HPDE6-E6E7 (cell line): Measurements from ENCODE around the gene SCRN2.

ENCODE experiments used
- DNase-seq: peaks from one replicate; pipeline ENCODE4 v3.0.0; 2011; ENCODE audit warnings: missing footprints; ENCODE audit errors: extremely low spot score

Gene SCRN2

GRCh38 chr17:47846716-47847340 is 5.8 kb upstream of the SCRN2 start:
- DNase-seq, result no peak

GRCh38 chr17:47845716-47846075 is 4.6 kb upstream of the SCRN2 start:
- no peak for DNase-seq

DNA sequence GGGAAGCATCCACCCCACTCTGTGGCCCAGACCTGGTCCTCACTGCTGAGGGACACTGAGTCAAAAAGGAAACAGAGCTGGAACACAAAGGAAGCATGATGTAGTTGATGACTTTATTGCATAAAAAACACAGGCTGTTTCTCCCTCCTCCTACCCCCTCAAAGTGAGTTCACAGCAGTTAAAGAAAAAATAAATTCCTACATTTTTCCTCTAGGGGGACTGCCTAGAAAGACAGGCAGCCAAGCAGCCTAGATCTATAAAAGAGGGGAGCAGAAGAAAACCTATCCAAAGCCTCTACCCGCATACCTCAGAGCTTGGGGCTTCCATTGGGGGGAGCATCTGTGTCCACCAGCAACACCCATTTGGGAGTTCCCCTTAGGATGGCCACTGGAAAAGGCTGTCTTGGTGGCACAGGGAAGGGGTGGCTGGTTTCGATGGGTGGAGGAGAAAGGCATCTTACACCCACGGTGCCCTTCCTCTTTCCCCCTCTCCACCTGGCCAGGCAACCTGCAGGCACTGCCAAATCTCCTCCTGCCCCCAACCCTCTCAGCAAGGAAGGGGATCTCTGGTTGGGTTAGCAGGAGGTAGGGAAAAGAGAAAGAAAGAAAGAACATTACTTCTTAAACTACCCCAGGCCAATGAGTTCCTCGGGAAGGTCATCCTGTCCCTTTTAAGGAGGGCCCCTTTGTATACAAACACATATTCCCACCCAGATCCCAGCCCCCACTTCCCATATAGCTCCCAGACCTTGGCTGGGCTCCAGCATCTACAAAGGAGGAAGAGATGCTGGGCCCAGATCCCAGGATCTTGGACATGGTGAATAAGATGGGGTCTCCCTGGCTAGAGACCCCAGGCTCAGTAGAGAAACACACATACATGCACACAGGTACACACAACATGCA is 4.0 kb upstream of the SCRN2 start:
- DNase-seq, result peak; percentile 28

DNA sequence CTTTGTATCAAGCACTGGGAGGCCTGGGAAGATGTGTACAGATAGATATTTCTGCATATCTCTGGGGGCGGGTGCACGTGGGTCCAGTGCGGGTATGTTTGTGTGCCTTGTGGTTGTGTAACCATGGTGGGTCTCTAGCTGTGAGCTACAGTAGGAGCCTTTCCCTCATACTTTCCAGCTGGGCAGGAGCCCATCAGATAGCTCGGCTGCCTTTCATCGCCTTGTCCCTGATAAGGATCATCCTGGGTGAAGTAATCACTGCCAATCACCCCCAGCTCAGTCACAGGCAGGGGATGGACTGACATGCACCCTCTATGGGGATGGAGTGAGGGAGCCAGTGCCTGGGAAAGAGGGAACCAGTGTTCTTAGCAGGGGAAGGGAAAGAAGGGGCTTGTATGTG is 3.2 kb upstream of the SCRN2 start:
- DNase-seq, result no peak

GRCh38 chr17:47843391-47843730 is 2.3 kb upstream of the SCRN2 start:
- no peak for DNase-seq

DNA sequence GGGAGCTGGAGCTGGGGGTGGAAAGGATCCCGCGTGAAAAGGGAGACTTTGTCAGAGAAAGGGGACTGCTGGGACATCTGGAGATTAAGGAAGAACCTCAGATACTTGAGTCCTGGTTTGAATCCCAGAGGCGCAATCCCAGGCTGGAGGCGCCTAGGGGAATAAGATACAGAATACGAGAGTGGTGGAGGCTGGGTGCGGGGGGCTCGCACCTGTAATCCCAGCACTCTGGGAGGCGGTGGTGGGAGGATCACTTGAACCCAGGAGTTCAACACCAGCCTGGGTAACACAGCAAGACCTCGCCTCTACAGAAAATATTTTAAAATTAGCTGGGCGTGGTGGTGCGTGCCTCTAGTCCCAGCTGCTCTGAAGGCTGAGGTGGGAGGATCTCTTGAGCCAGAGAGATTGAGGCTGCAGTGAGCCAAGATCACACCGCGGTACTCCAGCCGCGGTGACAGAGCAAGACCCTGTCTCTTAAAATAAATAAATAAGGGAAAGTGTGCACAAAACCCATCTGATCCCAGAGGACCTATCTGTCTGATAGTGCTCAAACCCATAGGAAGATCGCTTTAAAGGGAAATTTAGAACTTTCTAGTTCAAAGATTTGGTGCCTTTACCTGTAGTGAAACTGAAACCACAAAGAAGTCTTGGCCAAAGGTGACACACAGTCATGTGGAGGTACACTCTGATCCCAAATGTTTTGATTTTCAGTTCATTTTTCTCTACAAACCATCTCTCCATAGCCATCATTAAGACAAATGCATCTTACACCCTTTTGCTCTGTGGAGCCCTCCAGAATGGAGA is 617 bp upstream of the SCRN2 start:
- DNase-seq, result no peak

GRCh38 chr17:47840001-47840741 is 902 bp downstream of the SCRN2 start:
- no peak for DNase-seq

DNA sequence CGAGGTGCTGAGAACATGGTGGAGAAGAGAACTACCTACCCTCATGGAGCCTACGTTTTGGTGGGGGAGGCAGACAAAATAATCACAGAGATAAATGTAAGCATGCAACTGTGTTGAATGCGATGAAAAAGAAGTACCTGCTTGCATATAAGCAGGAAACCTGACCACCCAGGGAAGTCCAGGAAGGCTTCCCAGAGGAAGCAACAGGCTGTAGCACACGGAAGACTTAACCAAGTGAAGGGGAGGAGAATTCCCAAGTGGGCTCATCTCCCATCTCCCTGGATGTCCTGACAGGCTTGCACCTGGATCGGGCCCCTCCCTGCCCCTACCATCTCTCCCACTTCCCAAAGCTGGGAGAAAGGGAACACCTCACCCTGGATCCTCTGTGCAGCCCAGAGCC is 2.0 kb downstream of the SCRN2 start:
- DNase-seq, result no peak

DNA sequence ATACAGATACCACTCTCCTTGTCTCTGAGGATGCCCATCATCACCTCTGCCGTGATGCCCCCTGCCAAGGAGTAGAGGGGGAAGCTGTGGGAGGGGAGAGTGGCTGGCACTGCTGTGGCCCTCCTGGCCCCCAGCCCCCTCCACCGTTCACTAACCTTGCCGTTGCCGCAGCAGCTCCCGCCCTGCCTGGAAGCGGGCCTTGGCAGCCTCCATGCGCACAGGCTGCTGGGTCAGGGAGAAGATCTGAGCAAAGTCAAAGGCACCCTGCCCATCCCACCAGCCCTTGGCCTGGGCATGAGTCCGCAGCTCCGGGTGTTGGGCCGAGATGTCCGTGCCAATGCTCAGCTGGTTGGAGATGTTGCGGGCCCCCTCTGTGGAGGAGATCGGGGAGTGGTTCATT is 2.4 kb downstream of the SCRN2 start:
- no peak for DNase-seq

DNA sequence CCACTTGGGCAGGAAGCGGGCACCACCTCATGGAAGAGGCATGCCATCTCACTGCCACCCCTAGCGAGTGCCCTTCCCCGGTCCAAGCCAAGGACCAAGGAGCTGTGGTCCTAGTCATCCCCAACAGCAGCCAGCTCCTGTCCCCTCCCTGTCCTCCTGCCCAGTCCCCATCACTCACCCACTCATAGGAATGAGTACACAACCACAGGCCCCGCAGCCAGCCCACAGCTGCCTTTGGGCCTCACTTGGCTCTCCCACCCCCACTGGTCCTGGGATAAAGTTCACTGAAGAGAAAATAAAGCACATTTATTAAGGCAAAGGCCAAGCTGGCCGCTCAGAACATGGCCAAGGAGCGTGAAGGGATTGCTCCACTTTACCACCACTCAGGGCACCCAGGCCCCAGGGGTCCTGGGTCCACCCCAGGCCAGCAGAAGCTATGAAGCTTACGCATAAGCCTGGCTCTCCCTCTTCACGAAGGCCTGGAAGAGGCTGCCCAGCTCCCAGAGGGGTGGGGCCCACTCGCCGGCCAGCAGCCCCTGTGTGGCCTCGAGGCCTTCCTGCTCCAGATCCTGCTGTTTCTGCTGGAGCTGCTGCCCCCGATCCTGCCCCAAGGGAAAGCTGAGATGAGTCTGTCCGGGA is 3.6 kb downstream of the SCRN2 start:
- DNase-seq, result no peak

DNA sequence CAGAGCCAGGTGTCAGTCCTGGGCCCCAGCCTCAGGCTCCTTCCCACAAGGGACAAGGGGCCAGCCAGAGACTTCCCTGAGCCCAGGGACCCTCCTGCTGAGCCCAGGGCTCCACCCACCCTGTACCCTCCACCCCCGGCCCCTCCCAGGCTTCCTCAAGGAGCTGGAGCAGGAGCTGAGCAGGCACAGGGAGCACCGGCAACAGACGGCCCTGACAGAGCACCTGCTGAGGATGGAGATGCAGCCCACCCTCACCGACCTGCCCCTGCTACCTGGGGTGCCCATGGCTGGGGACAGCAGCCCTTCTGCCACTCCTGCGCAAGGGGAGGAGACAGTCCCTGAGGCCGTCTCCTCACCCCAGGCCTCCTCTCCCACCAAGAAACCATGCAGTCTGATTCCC is 4.5 kb downstream of the SCRN2 start:
- no peak for DNase-seq

- DNase-seq, result no peak
These were observed 6.3 kb downstream of the SCRN2 start for GRCh38 chr17:47834756-47835155.

DNA sequence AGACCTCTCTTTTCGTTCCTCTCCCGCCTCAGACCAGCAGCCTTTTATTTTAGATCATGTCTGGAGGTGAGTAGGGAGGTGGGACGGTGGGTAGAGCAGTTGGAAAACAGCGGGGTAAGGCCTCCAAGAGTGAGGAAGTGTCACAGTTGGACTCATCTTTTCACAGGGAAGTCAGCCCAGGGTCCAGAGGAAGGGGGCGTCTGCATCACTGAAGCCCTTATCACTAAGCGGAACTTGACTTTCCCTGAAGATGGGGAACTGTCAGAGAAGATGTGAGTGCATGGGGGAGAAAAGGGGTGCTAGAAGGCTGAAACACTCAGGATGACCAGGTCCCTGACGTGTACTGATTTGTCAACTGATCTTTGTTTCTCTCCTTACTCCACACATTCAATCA is 9.1 kb downstream of the SCRN2 start:
- no peak for DNase-seq

DNA sequence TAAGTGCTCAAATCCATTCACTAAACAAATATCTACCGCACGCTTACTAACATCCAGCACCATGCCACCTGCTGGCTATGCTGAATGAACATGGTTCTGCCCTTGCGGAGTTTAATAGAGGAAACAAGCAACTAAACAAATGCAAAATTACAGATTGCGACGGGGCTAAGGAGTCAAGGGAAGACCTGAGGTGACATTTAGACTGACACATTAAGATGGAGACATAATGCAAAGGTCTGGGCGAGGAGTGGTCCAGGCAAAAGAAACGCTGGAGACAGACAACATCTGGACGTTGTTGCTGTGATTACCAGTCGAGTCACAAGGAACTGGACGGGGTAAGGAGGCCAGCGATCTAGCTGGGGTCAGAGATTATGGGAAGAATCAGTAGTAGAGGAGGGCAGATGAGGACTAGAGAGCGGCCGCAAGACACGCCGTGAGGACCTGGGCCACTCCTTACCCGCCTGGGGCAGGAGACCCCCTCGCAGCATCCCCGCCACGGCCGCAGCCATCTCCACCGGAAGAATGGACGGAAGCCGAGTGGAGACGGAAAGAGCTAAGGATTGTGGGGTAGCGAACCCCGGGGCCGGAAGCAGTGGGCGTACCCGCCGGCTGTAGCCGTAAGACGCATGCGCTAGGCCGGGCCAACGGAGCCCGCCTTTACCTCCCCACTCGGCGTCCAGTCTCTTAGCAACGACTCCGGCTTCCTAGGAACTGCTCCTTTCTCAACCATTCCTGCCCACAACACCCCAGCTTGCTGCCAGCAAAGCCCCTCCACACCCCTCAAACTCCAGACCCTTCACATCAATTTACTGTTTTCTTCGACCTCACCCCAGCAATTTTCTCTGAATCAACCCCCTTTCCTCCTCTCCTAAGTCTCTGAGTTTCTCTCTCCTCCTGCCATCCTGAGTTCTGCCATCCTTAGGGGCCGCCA is 9.8 kb downstream of the SCRN2 start, which contains the start of the genes LRRC46 and MRPL10:
Gene LRRC46, plus strand, starts transcription at position 668 of the 931 bp plus-strand sequence. CDS start 320 bp downstream, outside the sequence.
Gene MRPL10, minus strand, starts transcription at position 539 of the 931 bp plus-strand sequence. Its CDS starts 30 bp downstream, at position 509.
- peak; percentile 97 for DNase-seq

DNA sequence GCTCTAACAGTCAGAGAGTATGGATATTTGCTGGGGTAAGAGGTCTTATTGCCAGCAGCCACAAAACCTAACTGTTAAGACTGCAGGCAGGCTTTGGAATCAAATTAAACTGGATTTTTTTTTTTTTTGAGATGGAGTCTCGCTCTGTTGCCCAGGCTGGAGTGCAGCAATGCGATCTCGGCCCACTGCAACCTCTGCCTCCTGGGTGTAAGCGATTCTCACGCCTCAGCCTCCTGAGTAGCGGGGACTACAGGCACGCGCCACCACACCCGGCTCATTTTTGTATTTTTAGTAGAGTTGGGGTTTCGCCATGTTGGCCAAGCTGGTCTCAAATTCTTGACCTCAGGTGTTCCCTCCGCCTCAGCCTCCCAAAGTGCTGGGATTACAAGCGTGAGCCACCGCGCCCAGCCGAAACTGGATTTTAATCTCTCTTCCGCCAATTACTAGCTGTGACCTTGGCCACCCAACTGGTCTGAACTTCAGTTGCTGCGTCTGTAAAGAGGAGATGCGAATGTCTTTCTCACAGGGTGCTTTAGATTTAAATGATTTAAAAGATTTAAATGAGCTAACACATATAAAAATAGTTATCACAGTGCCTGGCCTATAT is 10.6 kb downstream of the SCRN2 start:
- DNase-seq, result no peak

GRCh38 chr17:47829870-47830269 is 11.2 kb downstream of the SCRN2 start:
- DNase-seq, result no peak

DNA sequence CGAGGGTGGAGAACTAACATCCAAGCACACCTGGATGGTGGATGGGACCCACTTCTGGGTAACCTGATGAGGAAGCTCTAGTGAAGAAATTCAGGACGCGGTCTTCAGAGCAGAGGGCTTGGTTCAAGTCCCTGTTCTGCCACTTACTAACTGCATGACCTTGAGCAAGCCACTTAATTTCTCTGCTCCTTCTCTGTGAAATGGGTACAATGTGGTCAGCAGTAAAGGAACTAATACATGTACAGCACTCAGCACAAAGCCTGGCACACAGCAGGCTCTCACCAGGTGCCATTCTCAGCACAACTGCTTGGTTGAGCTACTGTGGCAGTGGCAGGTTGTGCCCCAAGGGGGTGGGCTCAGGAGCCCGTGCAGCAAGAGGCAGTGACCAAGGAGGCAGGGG is 17.6 kb downstream of the SCRN2 start:
- no peak for DNase-seq

DNA sequence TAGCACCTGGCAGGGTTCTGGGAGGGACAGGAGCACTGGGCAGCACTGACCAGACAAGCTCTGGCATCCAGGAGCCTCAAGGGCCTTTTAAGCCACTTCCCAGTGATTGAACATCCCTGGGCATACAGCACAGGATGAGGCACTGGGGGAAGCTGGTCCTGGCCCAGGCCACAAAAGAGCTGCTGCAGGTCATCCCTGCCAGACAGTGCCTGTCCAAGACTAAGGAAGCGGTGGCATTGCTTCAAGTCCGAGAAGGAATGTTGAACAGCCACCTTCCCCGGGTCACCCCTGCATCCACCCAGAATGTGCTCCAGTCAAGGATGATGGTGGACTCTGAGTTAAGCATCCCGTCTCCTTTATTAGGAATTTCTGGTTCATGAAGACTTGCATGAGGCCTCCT is 18.3 kb downstream of the SCRN2 start:
- DNase-seq, result no peak
